ENCODE measurements around the gene TTYH2.
"Not testable (repeated sequence)": the region's sequence is repeated elsewhere in the genome, so short reads cannot be mapped to it uniquely, and the experiment has no call there.

DNA sequence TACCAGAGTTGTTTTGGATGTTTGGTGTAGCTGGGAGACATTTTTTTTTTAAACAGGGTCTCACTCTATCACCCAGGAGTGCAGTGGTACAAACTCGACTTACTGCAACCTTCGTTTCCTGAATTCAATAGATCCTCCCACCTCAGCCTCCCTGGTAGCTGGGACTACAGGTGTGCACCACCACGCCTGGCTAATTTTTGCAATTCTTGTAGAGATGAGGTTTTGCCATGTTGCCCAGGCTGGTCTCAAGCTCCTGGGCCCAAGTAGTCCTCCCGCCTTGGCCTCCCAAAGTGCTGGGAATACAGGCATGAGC is 68.9 kb downstream of the TTYH2 start:
- not testable (repeated sequence) for TF ChIP-seq POLR2AphosphoS5 (IDR thresholded peaks at IDR 0.05)
- TF ChIP-seq, protein P1, sequence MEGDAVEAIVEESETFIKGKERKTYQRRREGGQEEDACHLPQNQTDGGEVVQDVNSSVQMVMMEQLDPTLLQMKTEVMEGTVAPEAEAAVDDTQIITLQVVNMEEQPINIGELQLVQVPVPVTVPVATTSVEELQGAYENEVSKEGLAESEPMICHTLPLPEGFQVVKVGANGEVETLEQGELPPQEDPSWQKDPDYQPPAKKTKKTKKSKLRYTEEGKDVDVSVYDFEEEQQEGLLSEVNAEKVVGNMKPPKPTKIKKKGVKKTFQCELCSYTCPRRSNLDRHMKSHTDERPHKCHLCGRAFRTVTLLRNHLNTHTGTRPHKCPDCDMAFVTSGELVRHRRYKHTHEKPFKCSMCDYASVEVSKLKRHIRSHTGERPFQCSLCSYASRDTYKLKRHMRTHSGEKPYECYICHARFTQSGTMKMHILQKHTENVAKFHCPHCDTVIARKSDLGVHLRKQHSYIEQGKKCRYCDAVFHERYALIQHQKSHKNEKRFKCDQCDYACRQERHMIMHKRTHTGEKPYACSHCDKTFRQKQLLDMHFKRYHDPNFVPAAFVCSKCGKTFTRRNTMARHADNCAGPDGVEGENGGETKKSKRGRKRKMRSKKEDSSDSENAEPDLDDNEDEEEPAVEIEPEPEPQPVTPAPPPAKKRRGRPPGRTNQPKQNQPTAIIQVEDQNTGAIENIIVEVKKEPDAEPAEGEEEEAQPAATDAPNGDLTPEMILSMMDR (IDR thresholded peaks at IDR 0.05): not testable (repeated sequence)

All from sigmoid colon (tissue), 4 donors.